Thyroid gland (tissue), 4 donors: ENCODE measurements around the gene SIDT1.

Experiments
- POLR2A ChIP-seq, 2 donors: fragments of 450-650 bp; IDR thresholded peaks; one replicate each; pipeline ENCODE4 v1.6.1; 2017; ENCODE audit warnings: antibody characterized with exemption in 2 of 2, mild to moderate bottlenecking in 2 of 2, moderate library complexity in 1 of 2
- TF ChIP-seq, protein P1 (sequence below), 6 experiments: fragments of 200-600 bp in 3 of 6; fragments of 450-650 bp in 3 of 6; sonication (generic) in 3 of 6; IDR thresholded peaks; one replicate each; pipeline ENCODE4 v1.5.1; 2016 to 2019; ENCODE audit warnings: antibody characterized with exemption in 6 of 6, mild to moderate bottlenecking in 2 of 6, inconsistent platforms in 1 of 6, moderate library complexity in 1 of 6

DNA sequence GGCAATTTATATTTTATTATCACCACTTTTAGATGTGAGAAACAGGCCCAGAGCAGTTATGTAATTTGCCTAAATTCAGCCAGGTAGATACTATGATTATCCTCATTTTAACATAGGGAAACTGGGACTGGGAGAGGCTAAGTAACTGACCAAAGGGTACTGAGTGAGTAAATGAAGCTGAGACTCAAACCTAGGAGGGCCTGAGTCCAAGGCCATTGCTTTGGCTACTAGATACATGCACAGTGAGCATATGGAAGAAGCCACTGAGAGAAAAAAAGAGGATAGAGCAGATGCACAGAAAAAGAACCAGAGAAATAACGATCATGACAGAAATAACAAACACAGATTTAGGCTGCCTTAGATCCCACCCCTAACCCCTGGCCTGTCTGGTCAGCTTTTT, 130.5 kb downstream of the SIDT1 start:
- TF ChIP-seq, protein P1, sequence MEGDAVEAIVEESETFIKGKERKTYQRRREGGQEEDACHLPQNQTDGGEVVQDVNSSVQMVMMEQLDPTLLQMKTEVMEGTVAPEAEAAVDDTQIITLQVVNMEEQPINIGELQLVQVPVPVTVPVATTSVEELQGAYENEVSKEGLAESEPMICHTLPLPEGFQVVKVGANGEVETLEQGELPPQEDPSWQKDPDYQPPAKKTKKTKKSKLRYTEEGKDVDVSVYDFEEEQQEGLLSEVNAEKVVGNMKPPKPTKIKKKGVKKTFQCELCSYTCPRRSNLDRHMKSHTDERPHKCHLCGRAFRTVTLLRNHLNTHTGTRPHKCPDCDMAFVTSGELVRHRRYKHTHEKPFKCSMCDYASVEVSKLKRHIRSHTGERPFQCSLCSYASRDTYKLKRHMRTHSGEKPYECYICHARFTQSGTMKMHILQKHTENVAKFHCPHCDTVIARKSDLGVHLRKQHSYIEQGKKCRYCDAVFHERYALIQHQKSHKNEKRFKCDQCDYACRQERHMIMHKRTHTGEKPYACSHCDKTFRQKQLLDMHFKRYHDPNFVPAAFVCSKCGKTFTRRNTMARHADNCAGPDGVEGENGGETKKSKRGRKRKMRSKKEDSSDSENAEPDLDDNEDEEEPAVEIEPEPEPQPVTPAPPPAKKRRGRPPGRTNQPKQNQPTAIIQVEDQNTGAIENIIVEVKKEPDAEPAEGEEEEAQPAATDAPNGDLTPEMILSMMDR (IDR thresholded peaks at IDR 0.05): no peak
- TF ChIP-seq POLR2A (IDR thresholded peaks at IDR 0.05): no peak
